Adrenal gland (tissue), 12 donors: Measurements from ENCODE around the gene LIMA1. TPM values are rescaled to one million over a fixed set of nuclear protein-coding genes. Genes with fewer than 3 reads are reported as not detected.
A peak's percentile ranks its signal among the peaks of the same experiment; 100 is the strongest.
"Not testable (repeated sequence)": the region's sequence is repeated elsewhere in the genome, so short reads cannot be mapped to it uniquely, and the experiment has no call there.

Experiments used
- DNase-seq, 7 donors: peaks; one replicate each; pipeline ENCODE4 v3.0.0-alpha.2; 2019 to 2020
- H3K27ac ChIP-seq, 5 donors: fragments of 200-600 bp; sonication (generic) in 4 of 5; 1 replicate in 3 of 5; 2 replicates in 2 of 5; pipeline versions ENCODE4 v1.5.1 to v1.8.0; 2016 to 2020; ENCODE audit warnings: mild to moderate bottlenecking in 1 of 5
- H3K27me3 ChIP-seq: fragments of 200-600 bp; 2 replicates; pipeline ENCODE4 v1.8.0; 2021
- H3K36me3 ChIP-seq, 2 donors: fragments of 200-600 bp; replicated peaks in 1 of 2; 1 replicate in 1 of 2; 2 replicates in 1 of 2; pipeline versions ENCODE4 v1.5.1 to v1.8.0; 2018 to 2022
- H3K4me1 ChIP-seq, 2 donors: fragments of 200-600 bp; replicated peaks in 1 of 2; 1 replicate in 1 of 2; 2 replicates in 1 of 2; pipeline versions ENCODE4 v1.5.1 to v1.8.0; 2018 to 2021
- H3K4me3 ChIP-seq, 4 donors: fragments of 200-600 bp; sonication (generic) in 3 of 4; one replicate each; pipeline ENCODE4 v1.5.1; 2016 to 2018
- H3K9me3 ChIP-seq, 3 donors: fragments of 200-600 bp; sonication (generic) in 1 of 3; replicated peaks in 1 of 3; 1 replicate in 2 of 3; 2 replicates in 1 of 3; pipeline versions ENCODE4 v1.5.1 to v1.8.0; 2016 to 2021
- POLR2A ChIP-seq, 2 donors: fragments of 450-650 bp; IDR thresholded peaks; one replicate each; pipeline ENCODE4 v1.6.1; 2017; ENCODE audit warnings: antibody characterized with exemption in 2 of 2, mild to moderate bottlenecking in 2 of 2, moderate library complexity in 1 of 2
- WGBS, 4 donors: extraction: QIAGEN DNeasy Blood & Tissue Kit in 2 of 4; methylation state at CpG; one replicate each; pipeline versions ENCODE4 v1.1.5 to v1.1.7; 2013 to 2017; 5-methylcytosine and 5-hydroxymethylcytosine counted together
- intact Hi-C, 2 donors: fragments of 100-400 bp; cut with DNase I; formaldehyde crosslinking; loops; one replicate each; pipeline versions ENCODE4 v1.14.1 to v1.15.0; 2022 to 2023
- polyA plus RNA-seq, 3 donors: library from polyadenylated mRNA; stranded (reverse); fragments of 200-250 nt in 2 of 3; fragments of 350-450 nt in 1 of 3; fragmentation: Illumina TruSeq in 1 of 3; extraction: RNeasy Lipid Tissue Mini Kit (QIAGEN cat#74804) in 1 of 3; gene quantifications; one replicate each; pipeline ENCODE4 v1.2.3, GENCODE V29; 2013 to 2014
- total RNA-seq, 9 donors: library from RNA; depleted of rRNA in 4 of 9; stranded (reverse); fragments of >200 nt in 4 of 9; fragments of 120-200 nt in 1 of 9; fragmentation: NEBNext Ultra II Directional in 1 of 9; extraction: Animal tissue kit (Norgen Biotek cat#: 25700) in 1 of 9; gene quantifications; one replicate each; pipeline versions ENCODE4 v1.1.0 to v1.2.4, GENCODE V29; 2013 to 2023
- TF ChIP-seq, protein P1 (sequence below), 6 experiments: fragments of 450-650 bp in 4 of 6; fragments of 200-600 bp in 2 of 6; sonication (generic) in 1 of 6; IDR thresholded peaks; 1 replicate in 5 of 6; 2 replicates in 1 of 6; pipeline versions ENCODE4 v1.5.1 to v1.8.0; 2016 to 2021; ENCODE audit warnings: antibody characterized with exemption in 6 of 6, mild to moderate bottlenecking in 2 of 6, moderate library complexity in 1 of 6
- donor health status: healthy with polysubstance abuse.
- donor health status: Bipolar disorder and iron deficiency.
- donor health status: DM: yes; HTN: yes; CAD: no.
- donor health status: DM: no; HTN: no; CAD: no.
- donor health status: DM: no; HTN: no; CAD: no.
- donor health status: DM: yes; HTN: yes; CAD: no.

The LIMA1 gene
- total and polyA plus RNA-seq, 12 donors = 44.3 to 134 (median 83.6) TPM

DNA sequence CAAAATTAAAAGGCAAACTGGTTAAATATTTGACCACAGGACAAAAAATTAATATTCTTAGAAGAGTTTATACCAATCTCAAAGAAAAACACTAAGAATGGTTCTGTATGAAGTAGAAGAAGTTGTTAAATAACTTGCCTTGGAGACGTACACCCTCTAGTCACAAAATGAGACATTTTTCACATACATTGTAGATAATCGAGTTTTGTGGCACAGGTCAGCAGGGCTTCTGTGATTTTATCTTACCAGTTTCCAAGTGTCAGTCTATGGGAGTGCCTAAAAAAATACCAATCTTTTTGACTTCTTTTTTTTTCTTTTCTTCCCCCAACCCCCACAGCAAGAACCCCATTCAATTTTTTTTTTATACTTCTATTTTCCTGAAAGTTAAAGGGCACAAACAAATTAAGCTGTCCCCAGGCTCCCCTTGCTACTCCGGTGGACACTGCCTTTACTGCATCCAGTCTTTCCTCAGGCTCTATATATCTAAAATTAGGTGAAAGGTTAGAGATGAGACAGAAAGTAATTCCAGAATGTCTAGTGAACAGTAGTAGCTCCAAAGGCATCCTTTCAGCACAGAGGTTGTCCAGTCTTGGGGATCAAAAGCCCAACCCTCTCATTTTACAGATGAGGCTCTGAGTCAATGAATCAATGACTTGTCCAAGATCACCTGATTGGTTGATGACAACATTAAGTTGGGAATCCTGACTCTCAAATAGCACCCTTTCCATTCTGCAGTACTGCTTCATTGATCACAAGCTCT, 6.2 kb downstream of the LIMA1 start:
- WGBS, 4 donors = 50 to 59% (median 52%) methylated on average over 3 of the region's 3 CpGs
- H3K27ac ChIP-seq = peak overlapping the region in 4 of 5 donors; percentile 32 to 93 (median 72)
- H3K4me1 ChIP-seq = peaks cover 44 to 76% of the 10 kb centered on the region in 2 donors
- no peak for TF ChIP-seq POLR2A (IDR thresholded peaks at IDR 0.05)
- TF ChIP-seq, protein P1, sequence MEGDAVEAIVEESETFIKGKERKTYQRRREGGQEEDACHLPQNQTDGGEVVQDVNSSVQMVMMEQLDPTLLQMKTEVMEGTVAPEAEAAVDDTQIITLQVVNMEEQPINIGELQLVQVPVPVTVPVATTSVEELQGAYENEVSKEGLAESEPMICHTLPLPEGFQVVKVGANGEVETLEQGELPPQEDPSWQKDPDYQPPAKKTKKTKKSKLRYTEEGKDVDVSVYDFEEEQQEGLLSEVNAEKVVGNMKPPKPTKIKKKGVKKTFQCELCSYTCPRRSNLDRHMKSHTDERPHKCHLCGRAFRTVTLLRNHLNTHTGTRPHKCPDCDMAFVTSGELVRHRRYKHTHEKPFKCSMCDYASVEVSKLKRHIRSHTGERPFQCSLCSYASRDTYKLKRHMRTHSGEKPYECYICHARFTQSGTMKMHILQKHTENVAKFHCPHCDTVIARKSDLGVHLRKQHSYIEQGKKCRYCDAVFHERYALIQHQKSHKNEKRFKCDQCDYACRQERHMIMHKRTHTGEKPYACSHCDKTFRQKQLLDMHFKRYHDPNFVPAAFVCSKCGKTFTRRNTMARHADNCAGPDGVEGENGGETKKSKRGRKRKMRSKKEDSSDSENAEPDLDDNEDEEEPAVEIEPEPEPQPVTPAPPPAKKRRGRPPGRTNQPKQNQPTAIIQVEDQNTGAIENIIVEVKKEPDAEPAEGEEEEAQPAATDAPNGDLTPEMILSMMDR (IDR thresholded peaks at IDR 0.05) = no peak
- H3K4me3 ChIP-seq = no peak overlapping the region
- H3K36me3 ChIP-seq = no peaks in the 10 kb centered on the region
- no peaks in the 10 kb centered on the region for H3K27me3 ChIP-seq
- H3K9me3 ChIP-seq = no peaks in the 10 kb centered on the region
- no peak for DNase-seq
- intact Hi-C loops = no loop called here

DNA sequence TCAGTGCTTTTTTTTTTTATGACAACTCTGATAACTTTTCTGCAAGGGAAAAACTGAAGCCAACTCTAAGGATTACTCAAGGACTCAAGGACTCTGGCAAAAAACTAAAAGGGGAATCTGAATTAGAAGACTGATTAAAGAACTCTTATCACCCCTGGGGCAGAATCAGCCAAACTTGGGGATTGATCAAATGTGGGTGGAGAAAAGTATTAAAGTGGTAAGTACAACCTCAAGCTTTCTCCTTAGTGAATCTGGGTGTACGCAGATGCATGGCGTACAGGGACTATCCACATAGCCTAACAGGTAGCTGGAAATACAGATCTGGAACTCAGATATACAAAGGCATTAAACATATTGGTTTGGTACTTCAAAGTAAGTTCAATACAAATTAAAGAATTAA, 7.3 kb downstream of the LIMA1 start:
- H3K27ac ChIP-seq = peak overlapping the region; percentile 70 to 93 (median 75)
- H3K9me3 ChIP-seq = no peaks in the 10 kb centered on the region
- H3K36me3 ChIP-seq = no peaks in the 10 kb centered on the region
- WGBS, 4 donors = 48 to 65% (median 55%) methylated on average over 2 of the region's 2 CpGs
- H3K4me1 ChIP-seq = peaks cover 43 to 76% of the 10 kb centered on the region in 2 donors
- no peak overlapping the region for H3K4me3 ChIP-seq
- TF ChIP-seq POLR2A (IDR thresholded peaks at IDR 0.05) = peak in 1 of 2 donors; percentile 66
- TF ChIP-seq, protein P1 (IDR thresholded peaks at IDR 0.05) = no peak
- DNase-seq = peak in 4 of 7 donors; percentile 31 to 60 (median 51)
- intact Hi-C loops = no loop called here
- H3K27me3 ChIP-seq = no peaks in the 10 kb centered on the region

DNA sequence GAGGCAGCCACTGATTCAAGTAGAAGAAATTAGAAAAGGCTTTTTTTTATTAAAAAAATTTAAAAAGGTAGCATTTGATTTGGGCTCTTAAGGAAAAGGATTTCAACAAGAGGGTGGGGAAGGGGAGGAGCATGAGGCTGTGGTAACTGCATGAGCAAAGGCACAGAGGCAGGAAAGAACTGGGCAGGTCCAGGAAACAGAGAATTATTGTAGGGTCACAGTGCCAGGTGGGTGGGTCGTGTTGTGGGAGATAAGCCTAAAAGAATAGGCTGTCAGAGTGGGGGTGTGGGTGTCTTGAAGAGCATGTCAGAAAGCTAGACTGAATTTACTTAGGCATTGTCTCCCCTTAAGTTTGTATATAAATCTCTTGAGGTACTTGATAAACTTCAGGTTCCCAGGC, 7.8 kb downstream of the LIMA1 start:
- Histone ChIP-seq H3K36me3 (no peaks in the 10 kb centered on the region), H3K27ac (peak overlapping the region; percentile 70 to 93 (median 75)), H3K27me3 (no peaks in the 10 kb centered on the region), H3K4me1 (peaks cover 43 to 74% of the 10 kb centered on the region in 2 donors), H3K9me3 (no peaks in the 10 kb centered on the region), H3K4me3 (no peak overlapping the region)
- no peak for TF ChIP-seq POLR2A (IDR thresholded peaks at IDR 0.05)
- TF ChIP-seq, protein P1 (IDR thresholded peaks at IDR 0.05) = no peak
- peak; percentile 47 to 81 (median 61) for DNase-seq
- intact Hi-C loops = no loop called here
- WGBS, 4 donors = 6 to 29% (median 12%) methylated on average over 1 of the region's 1 CpG

DNA sequence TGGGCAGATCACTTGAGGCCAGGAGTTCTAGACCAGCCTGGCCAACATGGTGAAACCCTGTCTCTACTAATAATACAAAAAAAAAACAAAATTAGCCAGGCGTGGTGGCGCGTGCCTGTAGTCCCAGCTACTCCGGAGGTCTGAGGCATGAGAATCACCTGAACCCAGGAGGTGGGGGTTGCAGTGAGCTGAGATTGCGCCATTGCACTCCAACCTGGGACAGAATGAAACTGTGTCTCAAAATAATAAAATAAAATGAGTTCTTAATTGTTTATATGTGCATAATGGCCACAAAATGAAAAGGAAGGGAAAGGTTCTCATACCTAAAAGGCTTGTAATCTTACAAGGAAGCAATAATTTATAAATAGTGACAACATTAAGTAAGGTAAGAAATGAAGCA, 8.2 kb downstream of the LIMA1 start:
- H3K36me3 ChIP-seq, H3K4me3 ChIP-seq, H3K9me3 ChIP-seq, H3K27me3 ChIP-seq, DNase-seq, intact Hi-C loops: not testable (repeated sequence)
- H3K4me1 ChIP-seq = peaks cover 43 to 74% of the 10 kb centered on the region in 2 donors
- WGBS, 4 donors = 80 to 93% (median 87%) methylated on average over 5 of the region's 5 CpGs
- H3K27ac ChIP-seq = peak overlapping the region; percentile 49 to 93 (median 74)
